H9 (cell line): Measurements from ENCODE around the gene PCDHB9. TPM values are rescaled to one million over a fixed set of nuclear protein-coding genes. Genes with fewer than 3 reads are reported as not detected.
"Not testable (repeated sequence)": the region's sequence is repeated elsewhere in the genome, so short reads cannot be mapped to it uniquely, and the experiment has no call there.

Experiments used
- DNase-seq: peaks from one replicate; pipeline ENCODE4 v3.0.0-alpha.2; 2017
- H2AFZ ChIP-seq: one replicate; pipeline ENCODE4 v1.6.1; 2013; ENCODE audit warnings: mild to moderate bottlenecking, low read length, control low read depth, moderate library complexity
- H2AK5ac ChIP-seq: 2 replicates; pipeline ENCODE4 v1.6.1; 2013; ENCODE audit warnings: low read length, control low read depth, mixed read lengths; ENCODE audit not compliant: insufficient read length
- H2BK120ac ChIP-seq: one replicate; pipeline ENCODE4 v1.6.1; 2013; ENCODE audit warnings: low read depth, mild to moderate bottlenecking, low read length, control low read depth, inconsistent platforms; ENCODE audit not compliant: poor library complexity, severe bottlenecking
- H2BK12ac ChIP-seq: 2 replicates; pipeline ENCODE4 v1.6.1; 2013; ENCODE audit warnings: low read length, control low read depth, mixed read lengths, low read depth; ENCODE audit not compliant: insufficient read length
- H2BK15ac ChIP-seq: 2 replicates; pipeline ENCODE4 v1.6.1; 2013; ENCODE audit warnings: low read depth, low read length, control low read depth
- H2BK20ac ChIP-seq: one replicate; pipeline ENCODE4 v1.6.1; 2013; ENCODE audit warnings: low read depth, mild to moderate bottlenecking, low read length, control low read depth, inconsistent platforms; ENCODE audit not compliant: poor library complexity, severe bottlenecking
- H2BK5ac ChIP-seq: 2 replicates; pipeline ENCODE4 v1.6.1; 2013; ENCODE audit warnings: low read length, control low read depth, mixed read lengths; ENCODE audit not compliant: insufficient read length
- H3K14ac ChIP-seq: 2 replicates; pipeline ENCODE4 v1.6.1; 2013; ENCODE audit warnings: low read length, control low read depth; ENCODE audit not compliant: insufficient read depth
- H3K18ac ChIP-seq: 2 replicates; pipeline ENCODE4 v1.6.1; 2013; ENCODE audit warnings: low read depth, mild to moderate bottlenecking, mixed read lengths, low read length, control low read depth; ENCODE audit not compliant: insufficient read length
- H3K23ac ChIP-seq: 2 replicates; pipeline ENCODE4 v1.6.1; 2013; ENCODE audit warnings: low read length, control low read depth, mixed read lengths, low read depth; ENCODE audit not compliant: insufficient read length
- H3K23me2 ChIP-seq: 2 replicates; pipeline ENCODE4 v1.6.1; 2013; ENCODE audit warnings: low read depth, mild to moderate bottlenecking, mixed read lengths, low read length, control low read depth; ENCODE audit not compliant: insufficient read length, poor library complexity, severe bottlenecking
- H3K27ac ChIP-seq: 2 replicates; pipeline ENCODE4 v1.5.1; 2013; ENCODE audit warnings: low read length, control low read depth, mixed read lengths, low read depth; ENCODE audit not compliant: insufficient read length
- H3K27me3 ChIP-seq: 2 replicates; pipeline ENCODE4 v1.6.1; 2013; ENCODE audit warnings: low read length, control low read depth, inconsistent platforms; ENCODE audit not compliant: insufficient read depth
- H3K4ac ChIP-seq: 2 replicates; pipeline ENCODE4 v1.6.1; 2013; ENCODE audit warnings: low read depth, mild to moderate bottlenecking, control low read depth, inconsistent platforms, low read length, moderate library complexity
- H3K4me1 ChIP-seq: 2 replicates; pipeline ENCODE4 v1.6.1; 2013; ENCODE audit warnings: low read length, control low read depth, inconsistent platforms; ENCODE audit not compliant: insufficient read depth
- H3K4me2 ChIP-seq: 2 replicates; pipeline ENCODE4 v1.6.1; 2013; ENCODE audit warnings: low read length, control low read depth, mixed read lengths; ENCODE audit not compliant: insufficient read length, insufficient read depth
- H3K56ac ChIP-seq: 2 replicates; pipeline ENCODE4 v1.6.1; 2013; ENCODE audit warnings: low read depth, mild to moderate bottlenecking, mixed read lengths, low read length, control low read depth; ENCODE audit not compliant: insufficient read length
- H3K79me1 ChIP-seq: 2 replicates; pipeline ENCODE4 v1.6.1; 2013; ENCODE audit warnings: low read depth, mild to moderate bottlenecking, moderate library complexity, low read length, control low read depth, inconsistent platforms; ENCODE audit not compliant: insufficient read depth, poor library complexity, severe bottlenecking
- H3K79me2 ChIP-seq: 2 replicates; pipeline ENCODE4 v1.6.1; 2013; ENCODE audit warnings: low read length, control low read depth, inconsistent platforms; ENCODE audit not compliant: insufficient read depth
- H3K9ac ChIP-seq: 2 replicates; pipeline ENCODE4 v1.6.1; 2013; ENCODE audit warnings: low read length, control low read depth, mixed read lengths; ENCODE audit not compliant: insufficient read length; ENCODE audit errors: extremely low read depth
- H3K9me3 ChIP-seq: one replicate; pipeline ENCODE4 v1.6.1; 2013; ENCODE audit warnings: low read depth, low read length, inconsistent platforms; ENCODE audit not compliant: control insufficient read depth
- H3T11ph ChIP-seq: one replicate; pipeline ENCODE4 v1.6.1; 2013; ENCODE audit warnings: mild to moderate bottlenecking, low read length, control low read depth, inconsistent platforms
- H4K20me1 ChIP-seq: one replicate; pipeline ENCODE4 v1.6.1; 2013; ENCODE audit not compliant: control insufficient read depth, insufficient read length, insufficient read depth
- H4K5ac ChIP-seq: 2 replicates; pipeline ENCODE4 v1.6.1; 2013; ENCODE audit warnings: low read depth, mild to moderate bottlenecking, mixed read lengths, low read length, control low read depth; ENCODE audit not compliant: insufficient read length
- H4K8ac ChIP-seq: replicated peaks from 2 replicates; pipeline ENCODE4 v1.6.1; 2013; ENCODE audit warnings: low read length, control low read depth, mixed read lengths, low read depth; ENCODE audit not compliant: insufficient read length
- H4K91ac ChIP-seq: 2 replicates; pipeline ENCODE4 v1.6.1; 2013; ENCODE audit warnings: low read depth, mild to moderate bottlenecking, moderate library complexity, mixed read lengths, low read length, control low read depth; ENCODE audit not compliant: insufficient read length
- H3K27ac Mint-ChIP-seq, 3 experiments: 2 replicates in 2 of 3; 3 replicates in 1 of 3; pipeline ENCODE4 v1.8.0; 2020 to 2021; ENCODE audit warnings: mixed read lengths in 3 of 3, mild to moderate bottlenecking in 1 of 3, moderate library complexity in 1 of 3
- H3K27me3 Mint-ChIP-seq: 2 replicates; pipeline ENCODE4 v1.8.0; 2021; ENCODE audit warnings: low read depth, mild to moderate bottlenecking, moderate library complexity, mixed read lengths
- H3K36me3 Mint-ChIP-seq, 3 experiments: 2 replicates in 2 of 3; 3 replicates in 1 of 3; pipeline ENCODE4 v1.8.0; 2020 to 2021; ENCODE audit warnings: low read depth in 3 of 3, mixed read lengths in 3 of 3; ENCODE audit not compliant: insufficient read depth in 1 of 3
- H3K4me1 Mint-ChIP-seq, 2 experiments: 2 replicates each; pipeline ENCODE4 v1.8.0; 2020; ENCODE audit warnings: mixed read lengths in 2 of 2
- H3K4me3 Mint-ChIP-seq, 2 experiments: 2 replicates in 1 of 2; 3 replicates in 1 of 2; pipeline ENCODE4 v1.8.0; 2020 to 2021; ENCODE audit warnings: mild to moderate bottlenecking in 2 of 2, mixed read lengths in 2 of 2, moderate library complexity in 1 of 2
- H3K9me3 Mint-ChIP-seq, 2 experiments: 2 replicates in 1 of 2; 3 replicates in 1 of 2; pipeline ENCODE4 v1.8.0; 2020; ENCODE audit warnings: mild to moderate bottlenecking in 2 of 2, mixed read lengths in 2 of 2, moderate library complexity in 1 of 2
- WGBS: extraction: QIAGEN DNeasy Blood & Tissue Kit; methylation state at CpG from one replicate; pipeline ENCODE4 v1.1.7; 2013; ENCODE audit warnings: missing lambda C conversion rate, low lambda C conversion rate, mixed read lengths; ENCODE audit not compliant: insufficient read length; ENCODE audit errors: extremely low coverage; 5-methylcytosine and 5-hydroxymethylcytosine counted together
- total RNA-seq: library from RNA; stranded (reverse); gene quantifications from 2 replicates; pipeline ENCODE4 v1.2.1, GENCODE V29; 2021
- TF ChIP-seq, protein P1 (sequence below): fragments of 200-600 bp; sonication (generic); conservative IDR thresholded peaks from 3 replicates; pipeline ENCODE4 v1.8.0; 2021; ENCODE audit warnings: antibody characterized with exemption, mild to moderate bottlenecking

Gene PCDHB9
- total RNA-seq, 1 experiment from 2014 or later: 2.6 TPM

DNA sequence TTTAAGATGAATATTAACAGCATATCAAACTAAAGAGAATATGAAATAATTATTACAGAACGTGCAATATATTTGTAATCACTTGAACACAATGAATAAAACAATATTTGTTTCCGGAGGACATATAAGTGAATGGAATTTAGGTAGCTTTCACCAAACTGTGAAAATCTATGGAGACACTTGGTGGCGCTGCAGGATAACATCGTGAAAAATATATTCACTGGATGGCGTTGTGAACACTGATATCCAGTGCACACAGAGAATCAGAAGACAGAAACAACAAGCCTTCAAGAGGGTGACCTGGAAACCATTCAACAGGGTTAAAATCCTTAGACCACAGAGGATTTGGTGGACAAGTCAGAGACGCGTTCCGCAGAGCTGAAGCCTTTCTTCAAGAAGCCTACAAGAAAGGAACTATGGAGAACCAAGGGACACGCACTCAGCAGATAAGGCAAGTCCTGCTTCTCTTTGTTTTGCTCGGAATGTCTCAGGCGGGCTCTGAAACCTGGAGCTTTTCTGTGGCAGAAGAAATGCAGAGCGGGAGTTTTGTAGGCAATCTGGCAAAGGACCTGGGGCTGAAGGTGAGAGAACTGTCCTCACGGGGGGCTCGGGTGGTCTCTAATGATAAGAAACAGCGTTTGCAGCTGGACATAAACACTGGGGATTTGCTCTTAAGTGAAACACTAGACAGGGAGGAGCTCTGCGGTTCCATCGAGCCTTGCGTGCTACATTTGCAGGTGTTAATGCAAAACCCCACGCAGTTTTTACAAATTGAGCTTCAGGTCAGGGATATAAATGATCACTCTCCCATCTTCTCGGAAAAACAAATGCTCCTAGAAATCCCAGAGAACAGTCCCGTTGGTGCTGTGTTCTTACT lies 12.6 kb downstream of the PCDHB9 start, which contains the start of gene PCDHB11:
TSS of gene PCDHB11 (plus strand) at position 269 of the 877 bp plus-strand sequence. CDS start at position 417, 148 bp downstream.
- H3K23me2 ChIP-seq: no peaks in the 10 kb centered on the region
- peak within 1 kb of the TSS; percentile 7 for H2AFZ ChIP-seq
- no peak within 1 kb of the TSS for H3K4ac ChIP-seq
- Mint-ChIP-seq H3K27me3 (peaks cover 2% of the 10 kb centered on the region; the same call in 1 of the 2 replicates), H3K4me3 (peak within 1 kb of the TSS; percentile 49 to 64; a peak in 3 of 5 replicates), H3K36me3 (peaks cover 7 to 23% (median 8%) of the 10 kb centered on the region in 3 experiments; a peak in 6 of 7 replicates), H3K4me1 (peaks cover 0 to 7% of the 10 kb centered on the region in 2 experiments; a peak in 1 of 4 replicates), H3K9me3 (peaks cover 31 to 36% of the 10 kb centered on the region in 2 experiments), H3K27ac (peak within 1 kb of the TSS in 1 of 3 experiments; percentile 90; a peak in 2 of 7 replicates)
- H4K8ac ChIP-seq: no peak within 1 kb of the TSS
- no peak within 1 kb of the TSS for H3K23ac ChIP-seq
- H3K79me1 ChIP-seq: no peaks in the 10 kb centered on the region
- no peak within 1 kb of the TSS for H3T11ph ChIP-seq
- no peak within 1 kb of the TSS for H3K9ac ChIP-seq
- no peaks in the 10 kb centered on the region for H3K9me3 ChIP-seq
- no peak within 1 kb of the TSS for H4K5ac ChIP-seq
- H3K27me3 ChIP-seq: no peaks in the 10 kb centered on the region
- H3K14ac ChIP-seq: no peak within 1 kb of the TSS
- no peak within 1 kb of the TSS for H2BK5ac ChIP-seq
- H4K20me1 ChIP-seq: no peaks in the 10 kb centered on the region
- H2BK20ac ChIP-seq: no peak within 1 kb of the TSS
- H3K27ac ChIP-seq: no peak within 1 kb of the TSS
- no peak for DNase-seq
- H3K4me1 ChIP-seq: no peaks in the 10 kb centered on the region
- TF ChIP-seq, protein P1, sequence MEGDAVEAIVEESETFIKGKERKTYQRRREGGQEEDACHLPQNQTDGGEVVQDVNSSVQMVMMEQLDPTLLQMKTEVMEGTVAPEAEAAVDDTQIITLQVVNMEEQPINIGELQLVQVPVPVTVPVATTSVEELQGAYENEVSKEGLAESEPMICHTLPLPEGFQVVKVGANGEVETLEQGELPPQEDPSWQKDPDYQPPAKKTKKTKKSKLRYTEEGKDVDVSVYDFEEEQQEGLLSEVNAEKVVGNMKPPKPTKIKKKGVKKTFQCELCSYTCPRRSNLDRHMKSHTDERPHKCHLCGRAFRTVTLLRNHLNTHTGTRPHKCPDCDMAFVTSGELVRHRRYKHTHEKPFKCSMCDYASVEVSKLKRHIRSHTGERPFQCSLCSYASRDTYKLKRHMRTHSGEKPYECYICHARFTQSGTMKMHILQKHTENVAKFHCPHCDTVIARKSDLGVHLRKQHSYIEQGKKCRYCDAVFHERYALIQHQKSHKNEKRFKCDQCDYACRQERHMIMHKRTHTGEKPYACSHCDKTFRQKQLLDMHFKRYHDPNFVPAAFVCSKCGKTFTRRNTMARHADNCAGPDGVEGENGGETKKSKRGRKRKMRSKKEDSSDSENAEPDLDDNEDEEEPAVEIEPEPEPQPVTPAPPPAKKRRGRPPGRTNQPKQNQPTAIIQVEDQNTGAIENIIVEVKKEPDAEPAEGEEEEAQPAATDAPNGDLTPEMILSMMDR: peak; percentile 79
- H3K18ac ChIP-seq: no peak within 1 kb of the TSS
- no CpG with 5 or more reads among the region's 21 CpGs for WGBS
- H4K91ac ChIP-seq: no peak within 1 kb of the TSS
- no peaks in the 10 kb centered on the region for H3K79me2 ChIP-seq
- no peak within 1 kb of the TSS for H2BK12ac ChIP-seq
- no peak within 1 kb of the TSS for H2AK5ac ChIP-seq
- no peak within 1 kb of the TSS for H2BK120ac ChIP-seq
- H3K56ac ChIP-seq: no peak within 1 kb of the TSS
- H3K4me2 ChIP-seq: no peak within 1 kb of the TSS
- H2BK15ac ChIP-seq: no peak within 1 kb of the TSS

DNA sequence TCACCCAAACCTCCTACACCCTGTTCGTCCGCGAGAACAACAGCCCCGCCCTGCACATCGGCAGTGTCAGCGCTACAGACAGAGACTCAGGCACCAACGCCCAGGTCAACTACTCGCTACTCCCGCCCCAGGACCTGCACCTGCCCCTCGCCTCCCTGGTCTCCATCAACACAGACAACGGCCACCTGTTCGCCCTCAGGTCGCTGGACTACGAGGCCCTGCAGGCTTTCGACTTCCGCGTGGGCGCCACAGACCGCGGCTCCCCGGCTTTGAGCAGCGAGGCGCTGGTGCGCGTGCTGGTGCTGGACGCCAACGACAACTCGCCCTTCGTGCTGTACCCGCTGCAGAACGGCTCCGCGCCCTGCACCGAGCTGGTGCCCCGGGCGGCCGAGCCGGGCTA lies 14.2 kb downstream of the PCDHB9 start:
- Mint-ChIP-seq H3K9me3 (peaks cover 26 to 31% of the 10 kb centered on the region in 2 experiments), H3K36me3 (peaks cover 7 to 21% (median 7%) of the 10 kb centered on the region in 3 experiments; a peak in 6 of 7 replicates)

More for the DNA sequence above, 14.2 kb downstream of the PCDHB9 start:
- not testable (repeated sequence) for H3K79me2 ChIP-seq, H3K27ac ChIP-seq, H3K27me3 ChIP-seq, H3K18ac ChIP-seq, H3K4me1 Mint-ChIP-seq, H2BK12ac ChIP-seq, H2BK15ac ChIP-seq, H3K4ac ChIP-seq, H3K4me1 ChIP-seq, H2BK20ac ChIP-seq, H3K23me2 ChIP-seq, H3K14ac ChIP-seq, H3K4me2 ChIP-seq, H3K9me3 ChIP-seq, H4K8ac ChIP-seq, H2BK5ac ChIP-seq, H4K20me1 ChIP-seq, H4K91ac ChIP-seq, H3K27ac Mint-ChIP-seq, H3K4me3 Mint-ChIP-seq, H3K56ac ChIP-seq, H3K9ac ChIP-seq, H2AFZ ChIP-seq, DNase-seq, H2BK120ac ChIP-seq, H3K23ac ChIP-seq, H4K5ac ChIP-seq, H2AK5ac ChIP-seq, H3T11ph ChIP-seq, H3K79me1 ChIP-seq, H3K27me3 Mint-ChIP-seq
- WGBS: no CpG with 5 or more reads among the region's 38 CpGs
